Measurements from ENCODE around the gene KRT72.

The KRT72 gene

GRCh38 chr12:52602552-52602951, 1.3 kb upstream of the KRT72 start:
- Histone ChIP-seq H3K27ac (ENCODE audit: extremely low read depth, low read depth, low read length) (no peak overlapping the region), H3K4me1 (ENCODE audit: control insufficient read depth, insufficient read depth, low read length) (no peaks in the 10 kb centered on the region), H3K4me3 (ENCODE audit: low read depth, low read length) (no peak overlapping the region), H3K9me3 (ENCODE audit: control insufficient read depth, insufficient read depth, low read depth, low read length) (no peaks in the 10 kb centered on the region), H3K36me3 (ENCODE audit: control insufficient read depth in 2 of 2, insufficient read depth in 1 of 2, low read length in 2 of 2) (no peaks in the 10 kb centered on the region)
- TF ChIP-seq ZNF704 (tag by site-specific recombination; IDR thresholded peaks at IDR 0.05) (no peak), ZNF155 (tag by site-specific recombination; IDR thresholded peaks at IDR 0.05) (no peak), KLF8 (tag by site-specific recombination; IDR thresholded peaks at IDR 0.05) (no peak), ZNF449 (tag by site-specific recombination; IDR thresholded peaks at IDR 0.05) (no peak), ZNF692 (tag by site-specific recombination; IDR thresholded peaks at IDR 0.05) (no peak), ZNF157 (tag by site-specific recombination; IDR thresholded peaks at IDR 0.05) (no peak), ZNF366 (tag by site-specific recombination; conservative IDR thresholded peaks at IDR 0.05) (no peak), ZNF221 (tag by site-specific recombination; IDR thresholded peaks at IDR 0.05; ENCODE audit: borderline replicate concordance) (no peak), HOXC10 (CRISPR knock-in tag; IDR thresholded peaks at IDR 0.05) (no peak), ZNF169 (tag by site-specific recombination; IDR thresholded peaks at IDR 0.05) (no peak), SETDB1 (IDR thresholded peaks at IDR 0.05; ENCODE audit: insufficient read length, low read length) (no peak), ZNF138 (tag by site-specific recombination; IDR thresholded peaks at IDR 0.05; ENCODE audit: borderline replicate concordance) (no peak), ZEB2 (tag by site-specific recombination; IDR thresholded peaks at IDR 0.05) (no peak), ZFHX2 (tag by site-specific recombination; conservative IDR thresholded peaks at IDR 0.05) (no peak), HOXA7 (CRISPR knock-in tag; IDR thresholded peaks at IDR 0.05; ENCODE audit: borderline replicate concordance) (no peak), ZNF514 (tag by site-specific recombination; IDR thresholded peaks at IDR 0.05) (no peak)
- ChIA-PET POLR2A (no interaction called here), CTCF (interaction anchor here (0.9 kb wide), 1 partner anchor 19 kb away, joined by 5 read pairs; no protein-coding TSS in a partner anchor)

GRCh38 chr12:52601671-52602070, 408 bp upstream of the KRT72 start:
- Histone ChIP-seq H3K36me3 (ENCODE audit: control insufficient read depth in 2 of 2, insufficient read depth in 1 of 2, low read length in 2 of 2) (no peaks in the 10 kb centered on the region), H3K4me3 (ENCODE audit: low read depth, low read length) (no peak overlapping the region), H3K9me3 (ENCODE audit: control insufficient read depth, insufficient read depth, low read depth, low read length) (no peaks in the 10 kb centered on the region), H3K4me1 (ENCODE audit: control insufficient read depth, insufficient read depth, low read length) (no peaks in the 10 kb centered on the region), H3K27ac (ENCODE audit: extremely low read depth, low read depth, low read length) (no peak overlapping the region)
- CTCF ChIA-PET = interaction anchor here (0.9 kb wide), 1 partner anchor 18 kb away, joined by 5 read pairs; no protein-coding TSS in a partner anchor
- POLR2A ChIA-PET = no interaction called here
- TF ChIP-seq PBX3 (CRISPR knock-in tag; IDR thresholded peaks at IDR 0.05) (no peak), ZNF398 (tag by site-specific recombination; IDR thresholded peaks at IDR 0.05) (no peak), ZNF549 (tag by site-specific recombination; IDR thresholded peaks at IDR 0.05) (no peak)

Measured in HEK293 (cell line).